PC-3 (cell line): ENCODE results near the gene HOXA9. TPM values are rescaled to one million over a fixed set of nuclear protein-coding genes. Genes with fewer than 3 reads are reported as not detected.

ENCODE experiments used
- ATAC-seq: fragments of 200-7000 bp; cut with Tn5 transposase; 2 replicates; pipeline ENCODE4 v1.9.1; 2020; ENCODE audit warnings: mild to moderate bottlenecking, moderate library complexity
- BruUV-seq: library from RNA; stranded (reverse); fragments of 400-500 nt; replicated peaks from 2 replicates; lab custom pipeline; 2021; lab: Mats Ljungman, UMichigan
- CTCF ChIA-PET: fragments of 300-600 bp; sonication (Branson Sonifier 250); formaldehyde crosslinking; loops from one replicate; lab custom pipeline; 2022; ENCODE audit warnings: antibody characterized with exemption; lab: Charles Lee
- POLR2A ChIA-PET: fragments of 300-600 bp; sonication (Branson Sonifier 250); formaldehyde crosslinking; loops from one replicate; lab custom pipeline; 2022; ENCODE audit warnings: antibody characterized with exemption; ENCODE audit not compliant: unreplicated experiment; lab: Charles Lee
- DNase-seq: peaks from one replicate; pipeline ENCODE4 v3.0.0-alpha.2; 2015
- H2AFZ ChIP-seq: fragments of 300-600 bp; sonication (generic); 2 replicates; pipeline ENCODE4 v1.6.0; 2016; ENCODE audit warnings: antibody characterized with exemption, low read length
- H3F3A ChIP-seq: fragments of 300-600 bp; sonication (generic); one replicate; pipeline ENCODE4 v1.6.0; 2017; ENCODE audit warnings: antibody characterized with exemption, low read length, control low read depth, mild to moderate bottlenecking; ENCODE audit not compliant: unreplicated experiment
- H3K27ac ChIP-seq: fragments of 300-600 bp; sonication (generic); 2 replicates; pipeline ENCODE4 v1.5.1; 2016; ENCODE audit warnings: mild to moderate bottlenecking, low read length
- H3K27me3 ChIP-seq: fragments of 300-600 bp; sonication (generic); 2 replicates; pipeline ENCODE4 v1.6.1; 2016; ENCODE audit warnings: low read length, mixed read lengths
- H3K36me3 ChIP-seq: fragments of 300-600 bp; sonication (generic); 2 replicates; pipeline ENCODE4 v1.6.1; 2016; ENCODE audit warnings: low read depth, mixed run types, low read length, mixed read lengths
- H3K4me1 ChIP-seq: fragments of 300-600 bp; sonication (generic); 2 replicates; pipeline ENCODE4 v1.5.1; 2016; ENCODE audit warnings: low read length; ENCODE audit not compliant: insufficient read depth
- H3K4me2 ChIP-seq: fragments of 300-600 bp; sonication (generic); 2 replicates; pipeline ENCODE4 v1.6.0; 2016; ENCODE audit warnings: low read length
- H3K4me3 ChIP-seq: fragments of 300-600 bp; sonication (generic); 2 replicates; pipeline ENCODE4 v1.5.1; 2016; ENCODE audit warnings: mild to moderate bottlenecking, low read length, mixed read lengths
- H3K79me2 ChIP-seq: fragments of 300-600 bp; sonication (generic); 2 replicates; pipeline ENCODE4 v1.6.1; 2017; ENCODE audit warnings: low read length, mixed read lengths
- H3K9ac ChIP-seq: fragments of 300-600 bp; sonication (generic); 2 replicates; pipeline ENCODE4 v1.6.0; 2016; ENCODE audit warnings: mild to moderate bottlenecking, low read length
- H3K9me2 ChIP-seq: fragments of 300-600 bp; sonication (generic); replicated peaks from 2 replicates; pipeline ENCODE4 v1.6.1; 2016; ENCODE audit warnings: mixed run types, low read length, mixed read lengths
- H3K9me3 ChIP-seq: fragments of 300-600 bp; sonication (generic); 2 replicates; pipeline ENCODE4 v1.6.1; 2016; ENCODE audit warnings: low read length, mixed read lengths
- H4K20me1 ChIP-seq: fragments of 300-600 bp; sonication (generic); 2 replicates; pipeline ENCODE4 v1.6.1; 2016; ENCODE audit warnings: low read length, mixed read lengths
- EZH2 ChIP-seq: fragments of 300-600 bp; sonication (generic); IDR thresholded peaks from one replicate; pipeline ENCODE4 v1.6.1; 2017; ENCODE audit warnings: antibody characterized with exemption, mild to moderate bottlenecking, low read length; ENCODE audit not compliant: unreplicated experiment
- EZH2phosphoT487 ChIP-seq: fragments of 300-600 bp; sonication (generic); IDR thresholded peaks from 2 replicates; pipeline ENCODE4 v1.6.1; 2018; ENCODE audit warnings: mild to moderate bottlenecking, antibody characterized with exemption, low read length, borderline replicate concordance
- intact Hi-C: fragments of 100-400 bp; cut with micrococcal nuclease; formaldehyde crosslinking; loops from 2 replicates; pipeline ENCODE4 v1.9.0; 2023
- total RNA-seq: library from RNA; depleted of rRNA; stranded (reverse); fragments of >200 nt; gene quantifications from 2 replicates; pipeline ENCODE4 v1.2.3, GENCODE V29; 2014
- TF ChIP-seq, protein P1 (sequence below): fragments of 300-600 bp; sonication (generic); conservative IDR thresholded peaks from 2 replicates; pipeline ENCODE4 v1.5.1; 2017; ENCODE audit warnings: antibody characterized with exemption, low read depth, mild to moderate bottlenecking, low read length

Gene HOXA9
- total RNA-seq, 1 experiment from 2014 or later, result 69.0 TPM

DNA sequence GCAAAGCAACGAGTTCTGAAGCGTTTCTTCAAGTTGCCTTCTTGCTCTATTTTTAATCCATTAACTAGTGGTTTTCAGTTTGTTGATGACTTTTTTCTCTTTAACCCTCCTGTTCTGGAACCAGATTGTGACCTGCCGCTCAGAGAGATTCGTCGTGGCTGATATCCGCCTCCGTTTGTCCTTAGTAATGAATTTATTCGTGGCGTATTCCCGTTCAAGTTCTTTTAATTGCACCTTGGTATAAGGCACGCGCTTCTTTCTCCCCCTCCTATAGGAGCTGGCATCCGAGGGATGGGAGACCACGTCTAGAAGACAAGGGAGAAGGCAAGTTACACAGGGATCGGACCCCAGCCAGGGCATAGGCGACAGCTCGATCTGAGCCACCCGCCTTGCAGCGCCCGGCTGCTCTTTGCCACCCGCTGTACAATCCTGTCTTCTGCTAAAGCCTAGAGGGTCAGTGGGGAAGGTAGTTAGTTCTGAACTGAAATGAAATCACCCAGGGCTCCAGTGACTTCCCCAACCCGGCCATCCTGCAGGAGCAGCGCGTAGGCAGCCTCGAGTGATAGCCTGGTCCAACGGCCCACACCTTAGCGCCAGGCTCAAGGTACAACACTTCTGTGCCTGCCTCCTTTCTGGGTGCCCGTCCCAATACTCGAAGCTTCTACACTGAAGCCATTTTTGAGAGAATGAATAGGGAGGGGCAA, 33.0 kb upstream of the HOXA9 start:
- Histone ChIP-seq H3K27me3 (no peaks in the 10 kb centered on the region), H3K9ac (peak overlapping the region; percentile 97), H3K36me3 (0 out of 2 replicates have a peak, but pooled peaks cover 6% of the 10 kb centered on the region), H3K9me2 (no peaks in the 10 kb centered on the region), H3K4me1 (peaks cover 22% of the 10 kb centered on the region), H2AFZ (no peak overlapping the region), H3K4me3 (peak overlapping the region; percentile 91), H3K4me2 (peak overlapping the region; percentile 99), H4K20me1 (peaks cover 12% of the 10 kb centered on the region; the same call in 1 of the 2 replicates), H3K27ac (peak overlapping the region; percentile 53), H3K9me3 (no peaks in the 10 kb centered on the region), H3F3A (no peaks in the 10 kb centered on the region), H3K79me2 (peaks cover 95% of the 10 kb centered on the region)
- ATAC-seq, result no peak
- intact Hi-C loops, result loop anchor here (5.0 kb wide), 2 partner anchors 544 to 894 kb away; partner anchors contain the start of gene TAX1BP1
- no TSS peak for BruUV-seq
- CTCF ChIA-PET, result interaction anchor here (0.6 to 2.3 kb wide), 2 partner anchors 408 to 844 kb away, joined by 4 to 20 read pairs; no protein-coding TSS in a partner anchor
- TF ChIP-seq EZH2, result no peak
- TF ChIP-seq, protein P1, sequence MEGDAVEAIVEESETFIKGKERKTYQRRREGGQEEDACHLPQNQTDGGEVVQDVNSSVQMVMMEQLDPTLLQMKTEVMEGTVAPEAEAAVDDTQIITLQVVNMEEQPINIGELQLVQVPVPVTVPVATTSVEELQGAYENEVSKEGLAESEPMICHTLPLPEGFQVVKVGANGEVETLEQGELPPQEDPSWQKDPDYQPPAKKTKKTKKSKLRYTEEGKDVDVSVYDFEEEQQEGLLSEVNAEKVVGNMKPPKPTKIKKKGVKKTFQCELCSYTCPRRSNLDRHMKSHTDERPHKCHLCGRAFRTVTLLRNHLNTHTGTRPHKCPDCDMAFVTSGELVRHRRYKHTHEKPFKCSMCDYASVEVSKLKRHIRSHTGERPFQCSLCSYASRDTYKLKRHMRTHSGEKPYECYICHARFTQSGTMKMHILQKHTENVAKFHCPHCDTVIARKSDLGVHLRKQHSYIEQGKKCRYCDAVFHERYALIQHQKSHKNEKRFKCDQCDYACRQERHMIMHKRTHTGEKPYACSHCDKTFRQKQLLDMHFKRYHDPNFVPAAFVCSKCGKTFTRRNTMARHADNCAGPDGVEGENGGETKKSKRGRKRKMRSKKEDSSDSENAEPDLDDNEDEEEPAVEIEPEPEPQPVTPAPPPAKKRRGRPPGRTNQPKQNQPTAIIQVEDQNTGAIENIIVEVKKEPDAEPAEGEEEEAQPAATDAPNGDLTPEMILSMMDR, result no peak
- TF ChIP-seq EZH2phosphoT487, result no peak
- DNase-seq, result peak; percentile 31
- POLR2A ChIA-PET, result interaction anchor here (0.7 kb wide), 1 partner anchor 102 kb away, joined by 6 read pairs; no protein-coding TSS in a partner anchor

DNA sequence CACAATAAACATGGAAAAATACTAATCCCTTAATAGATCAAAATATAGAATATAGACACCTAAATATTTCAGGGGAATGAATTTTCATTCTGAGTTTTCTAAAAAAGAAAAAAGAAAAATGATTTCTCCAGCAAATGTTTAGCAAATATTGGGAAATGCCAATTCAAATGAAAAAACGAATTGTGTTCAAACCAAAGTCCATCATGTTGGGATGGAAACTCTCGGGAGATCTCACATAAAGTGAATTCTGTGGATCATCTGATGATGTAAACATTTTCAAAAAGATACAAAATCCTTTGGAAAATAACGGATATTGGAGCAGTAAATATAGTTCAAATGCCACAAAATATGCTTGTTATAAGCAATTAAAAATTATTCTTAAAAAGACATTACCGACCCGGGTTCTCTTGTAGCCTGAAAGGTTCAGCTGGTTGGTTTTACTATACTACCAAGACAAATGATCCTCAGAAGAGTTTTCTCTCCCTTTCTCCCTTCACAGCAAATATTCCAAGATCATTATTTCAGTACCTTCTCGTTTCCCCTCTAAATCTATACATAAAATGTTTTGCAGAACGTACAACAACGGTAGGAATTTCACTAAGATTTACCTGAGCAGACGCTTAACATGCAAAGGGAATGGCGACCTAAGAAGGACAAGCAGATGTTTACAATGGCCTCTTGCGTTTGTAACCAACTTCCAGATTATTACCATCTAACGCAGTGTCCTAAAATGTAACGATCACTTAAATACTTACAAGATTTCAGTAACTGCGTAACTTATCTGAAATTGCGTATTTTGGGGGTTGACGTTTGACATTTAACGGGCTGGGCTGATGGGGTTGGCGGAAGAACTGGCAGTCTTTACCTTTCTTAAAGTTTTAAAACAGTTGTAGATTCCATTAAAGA, 32.1 kb upstream of the HOXA9 start:
- Histone ChIP-seq H3K27ac (peak overlapping the region; percentile 53), H3K79me2 (peaks cover 95% of the 10 kb centered on the region), H3F3A (no peaks in the 10 kb centered on the region), H3K9me2 (no peaks in the 10 kb centered on the region), H3K9me3 (no peaks in the 10 kb centered on the region), H3K36me3 (0 out of 2 replicates have a peak, but pooled peaks cover 6% of the 10 kb centered on the region), H3K27me3 (no peaks in the 10 kb centered on the region), H3K4me2 (peak overlapping the region; percentile 99), H3K4me3 (peak overlapping the region; percentile 91), H4K20me1 (peaks cover 12% of the 10 kb centered on the region; the same call in 1 of the 2 replicates), H3K9ac (peak overlapping the region; percentile 97), H3K4me1 (peaks cover 16% of the 10 kb centered on the region), H2AFZ (no peak overlapping the region)
- TSS peak; percentile 41 for BruUV-seq
- POLR2A ChIA-PET, result no interaction called here
- TF ChIP-seq EZH2, result no peak
- intact Hi-C loops, result loop anchor here (2.0 to 5.0 kb wide), 5 partner anchors 379 to 895 kb away; partner anchors contain the start of genes HIBADH and TAX1BP1
- ATAC-seq (no peak), DNase-seq (peak; percentile 39)
- CTCF ChIA-PET, result no interaction called here

DNA sequence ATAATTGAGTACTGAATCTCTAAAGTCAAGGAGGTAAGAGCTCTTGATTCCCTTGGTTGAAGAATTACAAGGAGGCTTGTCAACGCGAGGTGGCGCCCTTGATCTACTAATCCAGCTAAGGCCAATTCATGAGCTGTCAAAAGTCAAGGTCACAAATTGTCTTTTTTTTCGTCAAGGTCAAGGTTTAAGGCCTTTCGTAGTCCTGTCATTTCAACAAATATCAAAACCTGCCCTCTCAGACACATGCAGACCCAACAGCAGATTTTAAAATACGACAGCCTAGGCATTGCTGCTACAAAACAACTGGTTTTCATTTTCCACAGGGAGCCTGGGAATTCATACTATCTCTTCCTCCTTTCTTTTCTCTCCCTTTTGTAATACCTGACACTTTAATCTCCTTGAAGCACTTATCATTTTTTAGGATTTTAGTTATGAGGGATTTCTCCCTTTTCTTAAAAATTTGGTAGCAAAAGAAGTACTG, 31.0 kb upstream of the HOXA9 start:
- H3K27ac ChIP-seq, result peak overlapping the region; percentile 21; the same call in 1 of the 2 replicates
- 0 out of 2 replicates have a peak, but pooled peaks cover 6% of the 10 kb centered on the region for H3K36me3 ChIP-seq
- H3F3A ChIP-seq, result no peaks in the 10 kb centered on the region
- H3K79me2 ChIP-seq, result peaks cover 95% of the 10 kb centered on the region
- no TSS peak for BruUV-seq
- peaks cover 14% of the 10 kb centered on the region for H3K4me1 ChIP-seq
- peak overlapping the region; percentile 91 for H3K4me3 ChIP-seq
- no peak for TF ChIP-seq EZH2phosphoT487
- TF ChIP-seq, protein P1, result peak; percentile 91
- peak overlapping the region; percentile 97 for H3K9ac ChIP-seq
- DNase-seq (peak; percentile 89), ATAC-seq (no peak)
- POLR2A ChIA-PET, result interaction anchor here (0.6 kb wide), 5 partner anchors 20 to 841 kb away, joined by 3 to 7 read pairs (median 4); no protein-coding TSS in a partner anchor
- CTCF ChIA-PET, result interaction anchor here (0.6 to 2.1 kb wide), 19 partner anchors 9 to 865 kb away, joined by 3 to 35 read pairs (median 4); partner anchors contain the start of gene TAX1BP1
- H3K9me2 ChIP-seq, result no peaks in the 10 kb centered on the region
- intact Hi-C loops, result loop anchor here (1.0 to 5.0 kb wide), 9 partner anchors 380 to 896 kb away; partner anchors contain the start of genes HIBADH and TAX1BP1
- H4K20me1 ChIP-seq, result peaks cover 12% of the 10 kb centered on the region; the same call in 1 of the 2 replicates
- no peak overlapping the region for H2AFZ ChIP-seq
- H3K4me2 ChIP-seq, result peak overlapping the region; percentile 99
- no peaks in the 10 kb centered on the region for H3K9me3 ChIP-seq
- no peaks in the 10 kb centered on the region for H3K27me3 ChIP-seq
